Ramos (cell line): ENCODE results near the gene QKI.
"Not testable (repeated sequence)": the region's sequence is repeated elsewhere in the genome, so short reads cannot be mapped to it uniquely, and the experiment has no call there.

Source experiments
- in situ Hi-C: fragments of 300-500 bp; cut with MboI; formaldehyde crosslinking; loops from one replicate; pipeline ENCODE4 v1.14.3; 2022; ENCODE audit warnings: low sequenced_read_pairs; ENCODE audit not compliant: unreplicated experiment

The QKI gene

DNA sequence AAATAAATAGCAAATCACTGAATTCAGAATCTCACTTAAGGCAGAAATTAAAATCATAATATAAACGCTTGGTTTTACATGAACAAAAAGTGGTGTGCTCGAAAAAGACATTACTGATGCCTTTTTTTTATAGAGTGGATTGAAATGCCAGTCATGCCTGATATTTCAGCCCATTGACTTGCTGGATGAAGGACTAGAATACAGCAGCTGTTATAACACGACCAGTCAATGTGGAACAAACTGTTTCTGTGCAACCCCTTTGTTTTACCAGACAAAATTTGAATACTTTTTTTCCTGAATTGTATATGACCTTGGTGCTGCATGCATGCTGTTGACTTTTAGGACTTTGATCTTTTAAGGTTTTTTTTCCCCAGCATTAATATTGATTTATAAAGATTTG lies 150.0 kb downstream of the QKI start:
- in situ Hi-C loops: no loop called here

DNA sequence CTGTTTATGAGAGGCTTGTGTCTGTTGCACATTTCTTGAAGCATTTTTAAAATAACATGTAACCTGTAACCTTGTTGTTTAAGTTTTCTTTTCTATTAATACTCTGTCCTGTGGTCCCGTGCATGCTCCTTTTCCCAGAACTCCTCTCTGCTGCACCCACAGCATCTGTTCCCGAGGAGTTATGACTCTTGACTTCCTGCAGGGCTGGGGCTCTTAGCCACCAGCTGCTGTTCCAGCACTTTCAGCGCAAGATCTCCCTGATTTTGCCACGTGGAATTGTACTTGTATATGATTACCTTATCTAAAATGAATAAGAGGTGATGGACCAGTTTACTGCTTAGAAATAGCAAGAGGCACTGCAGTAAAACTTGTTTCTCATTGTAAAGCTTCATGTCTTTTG lies 150.6 kb downstream of the QKI start:
- in situ Hi-C loops: no loop called here

- in situ Hi-C loops: no loop called here
Measured at GRCh38 chr6:163566056-163566455, 151.5 kb downstream of the QKI start.

DNA sequence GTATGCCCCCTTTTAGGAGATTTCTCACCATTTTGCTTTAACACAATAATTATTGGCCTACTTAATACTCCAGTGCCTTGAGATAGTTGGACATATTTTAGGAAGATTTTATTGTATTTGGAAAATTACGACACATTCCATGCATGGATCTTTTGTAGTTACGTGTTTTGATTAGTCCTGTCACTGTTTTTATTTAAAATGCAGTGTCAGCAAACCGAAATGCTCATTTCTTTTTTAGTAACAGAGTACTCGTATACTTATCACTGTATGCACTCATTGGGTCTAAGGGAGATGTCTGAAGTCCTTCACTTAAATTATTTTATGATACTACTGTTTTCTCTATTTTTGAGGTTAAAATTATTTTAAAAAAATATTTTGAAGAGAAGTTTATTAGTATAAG lies 153.8 kb downstream of the QKI start:
- in situ Hi-C loops: no loop called here

- in situ Hi-C loops: no loop called here
Measured at GRCh38 chr6:163570579-163571231, 156.2 kb downstream of the QKI start.

GRCh38 chr6:163571730-163572129 lies 157.2 kb downstream of the QKI start:
- in situ Hi-C loops: no loop called here

- in situ Hi-C loops: no loop called here
Measured at GRCh38 chr6:163572612-163573011, 158.1 kb downstream of the QKI start.

DNA sequence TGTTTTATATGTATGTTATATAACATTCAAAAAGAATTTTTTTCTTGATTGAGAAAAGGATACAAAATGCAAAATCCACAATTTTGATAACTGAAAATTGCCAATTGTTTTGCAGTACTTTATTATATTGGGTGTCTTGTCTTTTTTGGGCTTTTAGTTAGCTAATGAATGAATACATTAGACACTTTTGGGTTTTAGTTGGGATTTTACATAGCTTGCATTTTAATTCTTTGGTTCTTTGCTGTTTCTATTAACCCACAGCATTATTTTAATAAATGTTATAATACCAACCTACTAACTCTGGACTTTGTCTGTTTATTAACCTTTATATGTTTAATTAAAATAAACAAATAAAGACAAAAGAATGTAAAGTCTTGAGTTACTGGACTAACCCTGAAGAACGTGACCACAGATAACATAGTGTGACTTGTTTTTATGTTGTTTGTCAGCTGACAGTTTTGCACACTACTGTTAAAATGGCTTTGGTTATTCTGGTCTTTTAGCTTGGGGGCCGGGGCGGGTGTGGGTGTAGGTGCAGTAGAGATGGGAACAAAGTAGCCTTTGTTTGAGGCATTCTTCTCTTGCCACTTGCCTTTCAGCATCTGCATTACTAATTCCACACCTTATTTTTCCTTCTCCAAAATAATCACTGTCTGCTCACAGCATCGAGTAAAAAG lies 159.1 kb downstream of the QKI start:
- in situ Hi-C loops: no loop called here

GRCh38 chr6:163576114-163576513 lies 161.6 kb downstream of the QKI start:
- in situ Hi-C loops: no loop called here

- in situ Hi-C loops: no loop called here
Measured at GRCh38 chr6:163577404-163577803, 162.9 kb downstream of the QKI start.

GRCh38 chr6:163579111-163579879 lies 164.8 kb downstream of the QKI start:
- in situ Hi-C loops: no loop called here

DNA sequence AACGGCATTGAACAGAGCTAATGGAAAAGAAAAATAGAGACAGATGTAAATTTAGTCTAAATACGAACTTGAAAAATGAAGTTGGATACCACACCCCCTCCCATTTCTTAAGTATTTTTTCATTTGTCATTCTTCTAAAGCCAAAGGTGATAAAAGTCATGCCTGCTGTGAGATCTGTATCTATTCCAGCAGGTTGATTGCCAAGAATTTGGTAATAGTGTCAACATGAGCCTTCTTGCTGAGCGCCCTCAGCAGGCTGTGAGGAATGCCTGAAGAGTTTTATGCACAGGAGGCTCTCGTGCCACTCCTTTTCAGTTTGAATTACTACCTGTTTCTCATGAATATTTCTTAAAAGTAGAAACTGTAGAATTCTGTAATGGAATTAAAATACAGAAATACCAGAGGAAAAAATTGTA lies 165.4 kb downstream of the QKI start:
- in situ Hi-C loops: no loop called here

DNA sequence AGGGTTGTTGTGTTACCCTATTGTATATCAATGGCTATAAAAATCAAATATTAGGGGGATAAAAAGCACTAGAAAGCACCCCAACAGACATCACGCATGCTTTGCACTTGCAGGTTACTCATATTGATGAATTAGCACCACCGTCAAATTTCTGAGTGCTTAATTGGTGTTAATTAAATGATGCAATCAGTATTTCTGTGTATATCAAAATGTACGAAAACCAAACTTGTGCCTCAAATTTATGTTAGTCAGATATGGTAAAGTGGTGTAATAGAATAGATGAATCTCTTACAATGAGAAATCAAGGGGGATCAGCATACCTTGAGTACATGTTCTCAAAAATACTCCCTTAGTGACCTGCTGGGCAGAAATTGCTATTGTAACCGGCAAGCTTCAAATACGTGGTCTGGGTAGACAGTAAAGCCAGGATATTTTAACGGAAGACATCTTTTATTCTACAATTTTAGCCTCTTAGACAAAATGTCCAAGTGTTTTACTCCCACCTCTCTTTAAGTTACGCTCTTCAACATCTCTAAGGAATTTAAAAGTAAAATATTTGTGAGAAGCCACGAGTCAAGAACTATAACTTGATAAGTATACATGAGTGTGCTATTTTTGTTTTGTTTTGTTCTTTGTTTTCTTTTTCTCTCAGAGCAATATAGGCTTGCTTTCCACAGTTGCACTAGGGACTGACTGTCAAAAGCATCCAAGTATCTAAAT lies 166.0 kb downstream of the QKI start:
- in situ Hi-C loops: no loop called here

DNA sequence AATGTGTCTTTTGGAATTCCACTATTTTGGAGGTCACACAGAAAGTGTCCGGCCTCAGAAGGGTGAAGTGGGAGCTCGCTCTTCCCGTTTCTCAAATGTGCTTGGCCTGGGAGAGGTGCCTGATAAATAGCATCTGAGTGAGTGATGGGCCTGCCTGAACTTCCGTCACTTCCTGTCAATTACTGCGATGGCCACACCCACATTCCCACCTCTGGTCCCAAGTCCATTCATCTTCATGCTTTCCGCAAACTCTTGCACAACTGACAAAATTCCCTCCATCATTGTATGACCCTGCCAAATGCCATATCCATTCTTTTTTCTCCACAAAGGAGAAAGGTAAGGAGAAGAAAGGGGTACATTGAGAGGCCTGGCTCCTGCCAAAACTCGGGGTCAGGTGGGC lies 169.0 kb downstream of the QKI start:
- in situ Hi-C loops: no loop called here

DNA sequence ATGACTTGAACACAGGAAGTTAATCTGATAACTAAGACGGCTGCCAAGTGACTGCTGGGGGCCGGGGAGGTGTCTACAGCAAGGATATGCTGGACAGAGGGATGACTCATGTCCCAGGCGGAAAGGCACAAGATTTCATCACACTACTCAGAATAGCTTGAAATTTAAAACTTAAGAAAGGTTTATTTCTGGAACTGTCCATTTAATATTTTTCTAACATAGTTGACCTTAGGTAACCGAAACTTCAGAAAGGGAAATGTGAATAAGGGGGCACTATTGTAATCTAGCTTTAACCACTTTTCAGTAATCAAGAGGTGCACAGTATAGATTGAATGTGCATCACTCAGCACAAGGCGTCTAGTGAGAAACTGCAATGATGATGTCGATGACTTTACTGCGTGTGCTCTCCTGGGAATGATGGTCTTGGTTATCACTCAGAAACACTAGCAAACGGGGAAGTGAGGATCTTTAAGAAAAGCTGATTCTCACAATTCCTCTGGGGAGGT lies 171.5 kb downstream of the QKI start:
- in situ Hi-C loops: no loop called here

GRCh38 chr6:163586888-163587287 lies 172.4 kb downstream of the QKI start:
- in situ Hi-C loops: no loop called here

- in situ Hi-C loops: no loop called here
Measured at GRCh38 chr6:163588220-163588919, 173.9 kb downstream of the QKI start.

DNA sequence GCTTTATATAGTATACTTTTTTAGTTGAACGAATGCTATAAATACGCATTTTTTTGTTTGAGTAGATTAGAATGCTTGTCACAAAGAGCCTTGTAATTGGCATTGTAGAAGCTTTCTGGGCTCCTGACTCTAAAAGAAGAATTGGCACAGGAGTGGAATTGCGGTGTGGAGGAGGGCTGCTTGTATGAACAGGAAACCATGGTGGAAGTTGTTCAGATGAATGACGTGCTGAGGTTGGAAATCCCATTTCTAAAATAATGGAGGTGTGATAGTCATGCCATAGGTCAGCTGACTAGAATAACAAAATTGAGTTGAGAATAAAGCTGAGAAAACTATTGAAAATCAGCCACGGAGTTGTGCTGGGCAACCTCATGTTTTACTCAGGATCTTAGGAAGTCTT lies 174.9 kb downstream of the QKI start:
- in situ Hi-C loops: no loop called here

GRCh38 chr6:163590132-163590531 lies 175.6 kb downstream of the QKI start:
- in situ Hi-C loops: not testable (repeated sequence)

GRCh38 chr6:163592872-163593271 lies 178.4 kb downstream of the QKI start:
- in situ Hi-C loops: no loop called here
